ENCODE data around the gene PYGO2.
"Not testable (repeated sequence)": the region's sequence is repeated elsewhere in the genome, so short reads cannot be mapped to it uniquely, and the experiment has no call there.

The PYGO2 gene

DNA sequence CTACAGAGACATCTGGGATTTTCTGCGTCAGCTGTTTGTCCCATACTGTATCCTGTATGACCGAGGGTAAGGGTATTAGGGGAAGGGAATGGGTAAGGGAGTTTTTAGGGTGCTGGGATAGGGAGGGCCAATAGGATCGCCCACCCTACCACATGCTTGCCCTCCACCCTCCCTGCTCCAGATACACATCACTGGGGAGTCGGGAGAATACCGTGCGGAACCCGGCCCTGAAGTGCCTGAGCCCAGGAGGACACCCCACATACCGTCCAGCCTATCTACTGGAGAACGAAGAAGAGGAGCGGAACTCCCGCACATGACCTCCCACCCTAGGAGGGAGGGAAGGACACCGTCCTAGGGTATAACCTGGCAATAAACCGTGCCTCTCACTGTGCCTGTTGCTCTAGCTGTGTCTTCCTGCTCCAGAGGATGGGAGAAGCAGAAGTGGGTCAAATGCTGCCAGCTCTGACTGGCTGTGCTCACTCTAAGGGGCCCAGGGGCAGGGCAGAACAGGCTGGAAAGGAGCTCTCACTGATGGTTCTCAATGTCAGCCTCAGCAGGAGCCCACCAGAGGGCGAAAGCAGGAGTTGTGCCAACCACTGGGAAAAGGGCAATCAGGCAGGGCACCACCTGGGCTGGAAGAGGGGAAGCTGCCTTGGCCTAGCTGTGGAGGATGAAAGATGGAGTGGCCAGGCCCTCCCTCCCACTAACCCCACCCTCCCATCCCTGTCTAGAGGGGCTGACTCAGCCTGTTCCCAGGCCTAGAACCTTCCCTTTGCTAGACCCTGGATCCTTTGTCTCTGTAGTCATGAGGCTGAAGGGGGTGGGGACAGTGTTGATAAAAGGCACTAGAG is 31.4 kb upstream of the PYGO2 start:
- Histone ChIP-seq H3K4me1 (ENCODE audit: control insufficient read depth in 2 of 2, insufficient read depth in 2 of 2, low read length in 2 of 2) (peaks cover 5 to 9% of the 10 kb centered on the region in 2 donors), H3K27me3 (ENCODE audit: control insufficient read depth in 2 of 2, insufficient read depth in 2 of 2, low read length in 2 of 2) (no peaks in the 10 kb centered on the region), H3K27ac (ENCODE audit: low read depth in 2 of 2, low read length in 2 of 2) (no peak overlapping the region), H3K9ac (ENCODE audit: low read depth in 1 of 2, low read length in 2 of 2) (no peak overlapping the region), H3K4me3 (ENCODE audit: low read length in 2 of 2) (no peak overlapping the region), H3K9me3 (ENCODE audit: control insufficient read depth in 2 of 2, low read length in 2 of 2) (no peaks in the 10 kb centered on the region), H3K36me3 (ENCODE audit: control insufficient read depth in 2 of 2, insufficient read depth in 2 of 2, low read length in 2 of 2) (peaks cover 9 to 28% of the 10 kb centered on the region in 2 donors)

DNA sequence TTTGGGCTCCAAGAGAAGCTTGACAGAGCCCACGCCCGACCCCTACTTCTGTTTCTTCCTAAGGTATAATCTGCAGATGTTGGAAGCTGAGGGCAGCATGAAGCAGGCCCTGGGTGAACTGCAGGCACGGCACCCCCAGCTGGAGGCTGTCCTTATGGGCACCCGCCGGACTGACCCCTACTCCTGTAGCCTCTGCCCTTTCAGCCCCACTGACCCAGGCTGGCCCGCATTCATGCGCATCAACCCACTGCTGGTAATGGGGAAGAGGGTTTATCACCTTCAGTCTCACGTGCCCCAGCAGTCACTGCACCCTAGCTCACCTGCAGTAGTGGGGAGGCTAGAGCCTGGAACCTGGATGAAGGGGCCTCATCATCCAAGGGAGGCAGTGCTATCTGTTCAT is 28.7 kb upstream of the PYGO2 start:
- no peak overlapping the region for H3K9ac ChIP-seq (ENCODE audit: low read depth in 1 of 2, low read length in 2 of 2)
- H3K27me3 ChIP-seq (ENCODE audit: control insufficient read depth in 2 of 2, insufficient read depth in 2 of 2, low read length in 2 of 2) = no peaks in the 10 kb centered on the region
- peaks cover 9 to 35% of the 10 kb centered on the region in 2 donors for H3K36me3 ChIP-seq (ENCODE audit: control insufficient read depth in 2 of 2, insufficient read depth in 2 of 2, low read length in 2 of 2)
- no peak overlapping the region for H3K4me3 ChIP-seq (ENCODE audit: low read length in 2 of 2)
- no peak overlapping the region for H3K27ac ChIP-seq (ENCODE audit: low read depth in 2 of 2, low read length in 2 of 2)
- no peaks in the 10 kb centered on the region for H3K9me3 ChIP-seq (ENCODE audit: control insufficient read depth in 2 of 2, low read length in 2 of 2)
- H3K4me1 ChIP-seq (ENCODE audit: control insufficient read depth in 2 of 2, insufficient read depth in 2 of 2, low read length in 2 of 2) = peaks cover 3 to 5% of the 10 kb centered on the region in 2 donors

DNA sequence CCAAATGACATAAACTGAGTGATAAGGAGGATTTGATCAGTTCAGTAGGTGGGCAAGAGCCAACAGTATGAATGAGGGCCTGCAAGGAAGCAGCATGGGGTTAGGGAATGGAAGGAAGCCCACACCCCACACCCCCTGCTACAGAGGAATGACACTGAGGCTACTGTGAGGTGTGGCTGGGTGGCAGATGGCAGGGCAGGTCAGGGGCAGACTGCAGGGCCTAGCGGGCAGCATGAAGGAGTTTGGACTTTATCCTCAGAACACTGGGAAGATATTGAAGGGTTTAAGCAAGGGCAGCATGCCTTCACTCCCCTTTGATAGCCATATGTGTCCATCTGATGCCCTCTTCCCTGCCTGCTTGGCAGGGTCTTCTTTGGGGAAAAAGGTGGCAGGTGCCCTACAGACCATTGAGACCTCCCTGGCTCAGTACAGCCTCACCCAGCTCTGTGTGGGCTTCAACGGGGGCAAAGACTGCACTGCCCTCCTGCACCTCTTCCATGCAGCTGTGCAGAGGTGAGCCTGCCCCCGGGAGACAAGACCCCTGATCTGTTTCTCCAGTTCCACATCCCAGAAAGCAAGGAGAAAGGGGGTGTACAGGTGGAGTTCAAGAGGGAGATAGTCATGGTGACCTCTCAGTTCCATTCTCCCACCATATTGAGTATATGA is 27.7 kb upstream of the PYGO2 start:
- H3K4me3 ChIP-seq (ENCODE audit: low read length in 2 of 2) = no peak overlapping the region
- peaks cover 3 to 8% of the 10 kb centered on the region in 2 donors for H3K4me1 ChIP-seq (ENCODE audit: control insufficient read depth in 2 of 2, insufficient read depth in 2 of 2, low read length in 2 of 2)
- no peak overlapping the region for H3K9ac ChIP-seq (ENCODE audit: low read depth in 1 of 2, low read length in 2 of 2)
- no peak overlapping the region for H3K27ac ChIP-seq (ENCODE audit: low read depth in 2 of 2, low read length in 2 of 2)
- H3K36me3 ChIP-seq (ENCODE audit: control insufficient read depth in 2 of 2, insufficient read depth in 2 of 2, low read length in 2 of 2) = peaks cover 9 to 35% of the 10 kb centered on the region in 2 donors
- no peaks in the 10 kb centered on the region for H3K27me3 ChIP-seq (ENCODE audit: control insufficient read depth in 2 of 2, insufficient read depth in 2 of 2, low read length in 2 of 2)
- no peaks in the 10 kb centered on the region for H3K9me3 ChIP-seq (ENCODE audit: control insufficient read depth in 2 of 2, low read length in 2 of 2)

DNA sequence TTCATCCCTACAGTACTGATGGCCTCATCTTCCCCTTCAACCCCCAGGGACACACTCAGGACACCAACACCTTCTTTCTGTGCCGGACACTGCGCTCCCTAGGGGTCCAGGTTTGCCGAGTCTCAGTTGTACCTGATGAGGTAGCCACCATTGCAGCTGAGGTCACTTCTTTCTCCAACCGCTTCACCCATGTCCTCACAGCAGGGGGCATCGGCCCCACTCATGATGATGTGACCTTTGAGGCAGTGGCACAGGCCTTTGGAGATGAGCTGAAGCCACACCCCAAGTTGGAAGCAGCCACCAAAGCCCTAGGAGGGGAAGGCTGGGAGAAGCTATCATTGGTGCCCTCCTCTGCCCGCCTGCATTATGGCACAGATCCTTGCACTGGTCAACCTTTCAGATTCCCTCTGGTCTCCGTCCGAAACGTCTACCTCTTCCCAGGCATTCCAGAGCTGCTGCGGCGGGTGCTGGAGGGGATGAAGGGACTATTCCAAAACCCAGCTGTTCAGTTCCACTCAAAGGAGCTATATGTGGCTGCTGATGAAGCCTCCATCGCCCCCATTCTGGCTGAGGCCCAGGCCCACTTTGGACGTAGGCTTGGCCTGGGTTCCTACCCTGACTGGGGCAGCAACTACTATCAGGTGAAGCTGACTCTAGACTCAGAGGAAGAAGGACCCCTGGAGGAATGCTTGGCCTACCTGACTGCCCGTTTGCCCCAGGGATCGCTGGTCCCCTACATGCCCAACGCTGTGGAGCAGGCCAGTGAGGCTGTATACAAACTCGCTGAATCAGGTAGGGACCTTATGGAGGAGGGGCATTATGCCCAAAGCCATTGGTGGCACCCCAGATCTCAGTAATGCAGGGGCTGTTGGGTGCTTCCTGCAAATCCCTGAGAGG is 26.7 kb upstream of the PYGO2 start:
- Histone ChIP-seq H3K27me3 (ENCODE audit: control insufficient read depth in 2 of 2, insufficient read depth in 2 of 2, low read length in 2 of 2) (no peaks in the 10 kb centered on the region), H3K4me1 (ENCODE audit: control insufficient read depth in 2 of 2, insufficient read depth in 2 of 2, low read length in 2 of 2) (peaks cover 11 to 16% of the 10 kb centered on the region in 2 donors), H3K9ac (ENCODE audit: low read depth in 1 of 2, low read length in 2 of 2) (no peak overlapping the region), H3K27ac (ENCODE audit: low read depth in 2 of 2, low read length in 2 of 2) (no peak overlapping the region), H3K9me3 (ENCODE audit: control insufficient read depth in 2 of 2, low read length in 2 of 2) (no peaks in the 10 kb centered on the region), H3K36me3 (ENCODE audit: control insufficient read depth in 2 of 2, insufficient read depth in 2 of 2, low read length in 2 of 2) (peaks cover 9 to 35% of the 10 kb centered on the region in 2 donors), H3K4me3 (ENCODE audit: low read length in 2 of 2) (no peak overlapping the region)

- no peaks in the 10 kb centered on the region for H3K9me3 ChIP-seq (ENCODE audit: control insufficient read depth in 2 of 2, low read length in 2 of 2)
- no peak overlapping the region for H3K9ac ChIP-seq (ENCODE audit: low read depth in 1 of 2, low read length in 2 of 2)
- H3K27ac ChIP-seq (ENCODE audit: low read depth in 2 of 2, low read length in 2 of 2) = no peak overlapping the region
- peaks cover 16 to 19% of the 10 kb centered on the region in 2 donors for H3K4me1 ChIP-seq (ENCODE audit: control insufficient read depth in 2 of 2, insufficient read depth in 2 of 2, low read length in 2 of 2)
- H3K27me3 ChIP-seq (ENCODE audit: control insufficient read depth in 2 of 2, insufficient read depth in 2 of 2, low read length in 2 of 2) = no peaks in the 10 kb centered on the region
- no peak overlapping the region for H3K4me3 ChIP-seq (ENCODE audit: low read length in 2 of 2)
- peaks cover 9 to 33% of the 10 kb centered on the region in 2 donors for H3K36me3 ChIP-seq (ENCODE audit: control insufficient read depth in 2 of 2, insufficient read depth in 2 of 2, low read length in 2 of 2)
Measured at GRCh38 chr1:154987326-154987725, 25.7 kb upstream of the PYGO2 start.

- Histone ChIP-seq H3K4me1 (ENCODE audit: control insufficient read depth in 2 of 2, insufficient read depth in 2 of 2, low read length in 2 of 2) (peaks cover 18 to 20% of the 10 kb centered on the region in 2 donors), H3K36me3 (ENCODE audit: control insufficient read depth in 2 of 2, insufficient read depth in 2 of 2, low read length in 2 of 2) (peaks cover 9 to 33% of the 10 kb centered on the region in 2 donors)
- H3K9ac ChIP-seq (ENCODE audit: low read depth in 1 of 2, low read length in 2 of 2); H3K9me3 ChIP-seq (ENCODE audit: control insufficient read depth in 2 of 2, low read length in 2 of 2); H3K4me3 ChIP-seq (ENCODE audit: low read length in 2 of 2); H3K27me3 ChIP-seq (ENCODE audit: control insufficient read depth in 2 of 2, insufficient read depth in 2 of 2, low read length in 2 of 2); H3K27ac ChIP-seq (ENCODE audit: low read depth in 2 of 2, low read length in 2 of 2): not testable (repeated sequence)
Measured at GRCh38 chr1:154986736-154987135, 25.2 kb upstream of the PYGO2 start.

DNA sequence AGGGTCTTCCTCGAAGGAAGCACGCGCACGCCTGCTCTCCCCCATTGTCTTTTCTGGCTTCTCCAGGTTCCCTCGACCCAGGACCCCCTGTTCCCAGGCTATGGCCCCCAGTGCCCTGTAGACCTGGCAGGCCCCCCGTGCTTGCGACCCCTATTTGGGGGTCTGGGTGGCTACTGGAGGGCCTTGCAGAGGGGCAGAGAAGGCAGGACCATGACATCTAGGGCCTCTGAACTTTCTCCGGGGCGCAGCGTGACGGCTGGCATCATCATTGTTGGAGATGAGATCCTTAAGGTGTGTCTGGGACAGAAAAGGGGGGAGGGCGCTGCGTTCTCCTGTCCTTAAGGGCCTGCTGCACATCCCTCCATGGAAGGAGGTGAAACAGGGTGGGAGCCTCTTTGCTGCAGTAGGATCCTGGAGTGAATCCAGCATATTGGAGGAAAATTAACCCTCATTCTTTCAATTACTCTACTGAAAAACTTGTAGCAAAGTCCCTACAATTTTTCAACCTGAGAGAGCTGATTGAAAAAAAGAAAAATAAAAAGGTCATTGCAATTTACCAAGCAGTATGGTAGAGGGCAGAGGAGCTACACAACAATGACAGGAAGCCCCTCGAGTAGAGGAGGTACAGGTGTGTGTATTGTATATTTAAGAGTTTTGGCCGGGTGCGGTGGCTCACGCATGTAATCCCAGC is 22.3 kb upstream of the PYGO2 start:
- peak overlapping the region; percentile 83 to 99 for H3K4me3 ChIP-seq (ENCODE audit: low read length in 2 of 2)
- no peaks in the 10 kb centered on the region for H3K27me3 ChIP-seq (ENCODE audit: control insufficient read depth in 2 of 2, insufficient read depth in 2 of 2, low read length in 2 of 2)
- no peaks in the 10 kb centered on the region for H3K9me3 ChIP-seq (ENCODE audit: control insufficient read depth in 2 of 2, low read length in 2 of 2)
- peak overlapping the region; percentile 53 to 66 for H3K27ac ChIP-seq (ENCODE audit: low read depth in 2 of 2, low read length in 2 of 2)
- H3K4me1 ChIP-seq (ENCODE audit: control insufficient read depth in 2 of 2, insufficient read depth in 2 of 2, low read length in 2 of 2) = peaks cover 15% of the 10 kb centered on the region in 2 donors
- H3K9ac ChIP-seq (ENCODE audit: low read depth in 1 of 2, low read length in 2 of 2) = peak overlapping the region; percentile 76 to 92
- peaks cover 5 to 17% of the 10 kb centered on the region in 2 donors for H3K36me3 ChIP-seq (ENCODE audit: control insufficient read depth in 2 of 2, insufficient read depth in 2 of 2, low read length in 2 of 2)

DNA sequence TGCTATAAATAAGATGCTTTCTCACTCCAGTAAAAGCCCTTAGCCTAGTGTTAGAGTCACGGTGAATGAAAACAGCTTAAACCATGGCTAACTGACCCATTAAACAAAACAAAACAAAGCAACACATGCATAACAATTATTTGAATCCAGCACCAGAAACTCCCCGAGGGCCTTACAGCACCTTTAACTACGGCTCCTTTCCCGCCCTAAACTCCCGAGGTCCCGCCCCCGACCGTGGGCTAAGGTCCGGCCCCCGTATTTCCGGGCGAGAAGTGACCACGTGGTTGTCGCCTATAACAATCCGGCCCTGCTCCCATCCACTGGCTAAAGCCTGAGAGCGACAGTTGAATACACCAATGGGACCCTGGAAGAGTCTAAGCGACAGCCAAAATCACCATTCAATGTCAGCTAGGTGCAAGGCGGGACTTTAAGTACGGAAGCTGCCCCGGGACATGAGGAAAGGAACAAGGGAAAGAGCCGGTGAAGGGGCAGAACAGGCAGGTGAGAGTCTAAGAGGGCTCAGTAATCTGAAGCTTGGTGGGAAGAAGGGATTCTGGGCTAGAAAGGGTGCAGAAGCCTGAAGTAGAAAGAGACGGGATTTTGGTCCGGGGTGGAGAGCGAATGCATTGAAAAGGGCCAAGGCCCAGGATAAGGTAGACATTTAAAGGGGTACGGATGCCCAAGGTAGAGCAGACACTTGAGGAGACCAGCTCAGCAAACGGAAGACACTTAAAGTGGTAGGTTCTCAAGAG is 21.5 kb upstream of the PYGO2 start, which contains the start of gene FLAD1:
Gene FLAD1, plus strand, starts transcription at position 448 of the 752 bp plus-strand sequence. CDS start 351 bp downstream, outside the sequence.
- H3K9ac ChIP-seq (ENCODE audit: low read depth in 1 of 2, low read length in 2 of 2) = peak within 1 kb of the TSS; percentile 76 to 92

GRCh38 chr1:154982341-154982740 is 20.8 kb upstream of the PYGO2 start:
- peak overlapping the region; percentile 31 to 43 for H3K9ac ChIP-seq (ENCODE audit: low read depth in 1 of 2, low read length in 2 of 2)

More for the DNA sequence above, 21.5 kb upstream of the PYGO2 start, which contains the start of gene FLAD1:
- Histone ChIP-seq H3K4me3 (ENCODE audit: low read length in 2 of 2) (peak within 1 kb of the TSS; percentile 83 to 99), H3K27me3 (ENCODE audit: control insufficient read depth in 2 of 2, insufficient read depth in 2 of 2, low read length in 2 of 2) (no peaks in the 10 kb centered on the region), H3K36me3 (ENCODE audit: control insufficient read depth in 2 of 2, insufficient read depth in 2 of 2, low read length in 2 of 2) (peaks cover under 1 to 9% of the 10 kb centered on the region in 2 donors), H3K27ac (ENCODE audit: low read depth in 2 of 2, low read length in 2 of 2) (peak within 1 kb of the TSS; percentile 53 to 66), H3K9me3 (ENCODE audit: control insufficient read depth in 2 of 2, low read length in 2 of 2) (no peaks in the 10 kb centered on the region), H3K4me1 (ENCODE audit: control insufficient read depth in 2 of 2, insufficient read depth in 2 of 2, low read length in 2 of 2) (peaks cover 15% of the 10 kb centered on the region in 2 donors)

More at GRCh38 chr1:154982341-154982740, 20.8 kb upstream of the PYGO2 start:
- H3K4me1 ChIP-seq (ENCODE audit: control insufficient read depth in 2 of 2, insufficient read depth in 2 of 2, low read length in 2 of 2) = peaks cover 15% of the 10 kb centered on the region in 2 donors
- H3K27me3 ChIP-seq (ENCODE audit: control insufficient read depth in 2 of 2, insufficient read depth in 2 of 2, low read length in 2 of 2) = no peaks in the 10 kb centered on the region
- peak overlapping the region; percentile 49 to 99 for H3K4me3 ChIP-seq (ENCODE audit: low read length in 2 of 2)
- H3K9me3 ChIP-seq (ENCODE audit: control insufficient read depth in 2 of 2, low read length in 2 of 2) = no peaks in the 10 kb centered on the region
- peaks cover 0 to 2% of the 10 kb centered on the region in 2 donors for H3K36me3 ChIP-seq (ENCODE audit: control insufficient read depth in 2 of 2, insufficient read depth in 2 of 2, low read length in 2 of 2)
- H3K27ac ChIP-seq (ENCODE audit: low read depth in 2 of 2, low read length in 2 of 2) = peak overlapping the region in 1 of 2 donors; percentile 26
